Natural killer cell (primary cell): ENCODE measurements around the gene JPH4. TPM values are rescaled to one million over a fixed set of nuclear protein-coding genes. Genes with fewer than 3 reads are reported as not detected.

ENCODE experiments used
- ATAC-seq, 3 donors: fragments of 150-1000 bp in 2 of 3; fragments of 200-7000 bp in 1 of 3; cut with Tn5 transposase; 1 replicate in 1 of 3; 2 replicates in 2 of 3; pipeline ENCODE4 v1.10.0; 2021; ENCODE audit warnings: mild to moderate bottlenecking in 2 of 3, moderate library complexity in 2 of 3
- DNase-seq, 2 donors: peaks; one replicate each; pipeline versions ENCODE4 v3.0.0 to v3.0.0-alpha.2; 2013 to 2021; ENCODE audit warnings: mixed read lengths in 1 of 2
- H3K27ac ChIP-seq: one replicate; pipeline ENCODE4 v1.5.1; 2013; ENCODE audit warnings: mild to moderate bottlenecking, low read length
- H3K27me3 ChIP-seq: one replicate; pipeline ENCODE4 v1.6.1; 2013; ENCODE audit warnings: low read length; ENCODE audit not compliant: control insufficient read depth, insufficient read depth
- H3K36me3 ChIP-seq: one replicate; pipeline ENCODE4 v1.6.1; 2013; ENCODE audit warnings: low read length; ENCODE audit not compliant: control insufficient read depth, insufficient read depth
- H3K4me1 ChIP-seq: one replicate; pipeline ENCODE4 v1.6.1; 2013; ENCODE audit warnings: low read length; ENCODE audit not compliant: control insufficient read depth, insufficient read depth
- H3K4me3 ChIP-seq: one replicate; pipeline ENCODE4 v1.5.1; 2013; ENCODE audit warnings: low read length
- H3K9me3 ChIP-seq: one replicate; pipeline ENCODE4 v1.6.1; 2013; ENCODE audit warnings: low read length; ENCODE audit not compliant: control insufficient read depth, insufficient read depth
- H3K27ac Mint-ChIP-seq, 2 donors: one replicate each; pipeline ENCODE4 v1.8.0; 2022; ENCODE audit warnings: mild to moderate bottlenecking in 2 of 2, mixed read lengths in 2 of 2, moderate library complexity in 1 of 2
- H3K27me3 Mint-ChIP-seq, 2 donors: one replicate each; pipeline ENCODE4 v1.8.0; 2022; ENCODE audit warnings: low read depth in 2 of 2, mixed read lengths in 2 of 2
- H3K36me3 Mint-ChIP-seq: one replicate; pipeline ENCODE4 v1.8.0; 2022; ENCODE audit warnings: mixed read lengths
- H3K4me1 Mint-ChIP-seq, 2 donors: one replicate each; pipeline ENCODE4 v1.8.0; 2022; ENCODE audit warnings: mixed read lengths in 2 of 2
- H3K4me3 Mint-ChIP-seq: one replicate; pipeline ENCODE4 v1.8.0; 2022; ENCODE audit warnings: mild to moderate bottlenecking, moderate library complexity, mixed read lengths
- H3K9me3 Mint-ChIP-seq, 2 donors: one replicate each; pipeline ENCODE4 v1.8.0; 2022; ENCODE audit warnings: mixed read lengths in 2 of 2
- WGBS: methylation state at CpG from one replicate; pipeline ENCODE4 v1.1.7; 2013; ENCODE audit warnings: missing lambda C conversion rate; ENCODE audit not compliant: insufficient coverage; 5-methylcytosine and 5-hydroxymethylcytosine counted together
- intact Hi-C: fragments of 100-400 bp; cut with micrococcal nuclease; formaldehyde crosslinking; loops from one replicate; pipeline ENCODE4 v1.14.2; 2022
- total RNA-seq, 4 donors: library from RNA; stranded (reverse); fragments of 120-200 nt in 1 of 4; gene quantifications; one replicate each; pipeline versions ENCODE4 v1.2.3 to v1.2.4, GENCODE V29; 2013 to 2022
- TF ChIP-seq, protein P1 (sequence below): fragments of 200-600 bp; IDR thresholded peaks from one replicate; pipeline ENCODE4 v1.8.0; 2022; ENCODE audit warnings: antibody characterized with exemption

Gene JPH4
- total RNA-seq, 3 donors from 2014 or later (not counting 1 experiment from before 2014, with no cell fraction given), result 0.25 TPM; not detected in 2

DNA sequence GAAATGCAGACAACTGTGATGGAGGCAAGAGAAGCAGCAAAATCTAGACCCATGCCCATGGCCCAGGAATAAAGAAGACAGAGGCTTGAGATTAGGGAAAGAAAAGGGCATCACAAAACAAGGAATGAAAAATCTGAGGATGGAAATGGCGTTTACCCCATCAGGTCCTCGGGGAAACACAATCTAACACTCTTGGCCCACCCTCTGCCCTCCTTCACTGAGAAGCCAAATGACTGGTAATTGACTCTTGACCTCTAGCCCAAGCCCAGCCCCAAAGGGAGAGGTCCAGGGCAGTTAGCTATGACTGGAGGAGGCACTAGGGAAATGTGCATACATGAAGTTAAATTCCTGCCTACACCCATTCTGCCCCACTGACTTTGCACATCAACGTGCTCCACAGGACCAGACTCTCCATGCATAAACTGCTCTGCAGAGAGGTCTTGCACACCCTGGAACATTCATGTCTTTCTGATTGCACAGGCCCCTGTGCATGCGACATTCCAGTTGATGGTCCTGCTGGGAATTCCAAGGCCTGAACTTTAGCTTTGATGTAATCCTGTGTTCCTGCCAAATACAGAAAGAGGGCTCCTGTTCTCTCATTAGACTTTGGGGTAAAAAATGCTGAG is 32.7 kb downstream of the JPH4 start:
- TF ChIP-seq, protein P1, sequence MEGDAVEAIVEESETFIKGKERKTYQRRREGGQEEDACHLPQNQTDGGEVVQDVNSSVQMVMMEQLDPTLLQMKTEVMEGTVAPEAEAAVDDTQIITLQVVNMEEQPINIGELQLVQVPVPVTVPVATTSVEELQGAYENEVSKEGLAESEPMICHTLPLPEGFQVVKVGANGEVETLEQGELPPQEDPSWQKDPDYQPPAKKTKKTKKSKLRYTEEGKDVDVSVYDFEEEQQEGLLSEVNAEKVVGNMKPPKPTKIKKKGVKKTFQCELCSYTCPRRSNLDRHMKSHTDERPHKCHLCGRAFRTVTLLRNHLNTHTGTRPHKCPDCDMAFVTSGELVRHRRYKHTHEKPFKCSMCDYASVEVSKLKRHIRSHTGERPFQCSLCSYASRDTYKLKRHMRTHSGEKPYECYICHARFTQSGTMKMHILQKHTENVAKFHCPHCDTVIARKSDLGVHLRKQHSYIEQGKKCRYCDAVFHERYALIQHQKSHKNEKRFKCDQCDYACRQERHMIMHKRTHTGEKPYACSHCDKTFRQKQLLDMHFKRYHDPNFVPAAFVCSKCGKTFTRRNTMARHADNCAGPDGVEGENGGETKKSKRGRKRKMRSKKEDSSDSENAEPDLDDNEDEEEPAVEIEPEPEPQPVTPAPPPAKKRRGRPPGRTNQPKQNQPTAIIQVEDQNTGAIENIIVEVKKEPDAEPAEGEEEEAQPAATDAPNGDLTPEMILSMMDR, result no peak
- Histone ChIP-seq H3K9me3 (no peaks in the 10 kb centered on the region), H3K4me1 (peaks cover 5% of the 10 kb centered on the region), H3K27me3 (peaks cover 6% of the 10 kb centered on the region), H3K36me3 (no peaks in the 10 kb centered on the region), H3K27ac (no peak overlapping the region), H3K4me3 (no peak overlapping the region)
- H3K4me1 Mint-ChIP-seq, result peaks cover 0 to 4% of the 10 kb centered on the region in 2 donors
- intact Hi-C loops, result no loop called here
- no peak overlapping the region for H3K4me3 Mint-ChIP-seq
- no peaks in the 10 kb centered on the region for H3K27me3 Mint-ChIP-seq
- H3K27ac Mint-ChIP-seq, result no peak overlapping the region
- no peaks in the 10 kb centered on the region for H3K36me3 Mint-ChIP-seq
- ATAC-seq (no peak), DNase-seq (no peak)
- H3K9me3 Mint-ChIP-seq, result no peaks in the 10 kb centered on the region
- 97% methylated on average over 4 of the region's 4 CpGs for WGBS

DNA sequence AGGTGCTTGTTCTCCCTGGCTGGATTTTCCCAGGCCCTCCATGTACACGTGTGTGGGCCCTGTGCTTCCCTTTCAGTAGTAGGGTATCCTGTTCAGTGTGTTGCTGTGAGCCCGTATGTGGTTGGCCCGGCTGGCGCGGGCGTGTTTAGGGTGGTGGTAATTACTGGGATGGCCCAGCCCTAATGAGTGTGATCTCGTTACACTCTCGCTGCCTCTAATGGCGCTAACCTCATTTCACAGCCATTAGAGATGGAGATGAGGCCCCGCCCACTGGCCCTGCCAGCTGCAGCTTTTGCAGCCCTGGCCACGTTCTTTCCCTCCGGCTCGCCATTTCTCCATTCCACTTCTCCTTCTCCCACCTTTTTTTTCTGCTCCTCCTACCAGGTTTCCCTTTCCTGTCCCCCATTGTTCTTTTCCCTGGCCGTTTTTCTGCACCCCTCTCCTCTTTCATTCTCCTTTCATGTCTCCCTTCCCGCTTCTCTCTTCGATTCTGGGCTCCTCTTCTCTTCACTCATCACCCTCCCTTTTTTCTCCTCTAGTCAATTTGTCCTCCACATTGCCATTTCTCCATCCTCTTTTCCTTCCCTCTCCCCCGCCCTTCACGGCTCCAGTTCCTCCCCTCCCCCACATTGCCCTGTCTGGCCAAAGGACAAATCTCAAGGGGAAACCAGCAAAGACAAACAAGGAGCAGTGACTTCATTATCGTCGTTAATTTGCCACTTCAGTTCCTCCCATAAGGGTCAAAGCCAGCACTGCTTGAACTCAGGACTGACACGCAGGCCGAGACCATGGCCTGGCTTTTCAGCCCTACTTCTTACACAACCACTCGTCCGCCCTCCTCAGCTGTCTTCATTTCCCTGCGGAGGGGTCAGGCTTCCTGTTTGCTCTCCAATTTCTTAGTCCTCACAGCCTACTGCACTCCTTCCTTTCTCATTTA is 33.8 kb downstream of the JPH4 start:
- Histone ChIP-seq H3K4me1 (no peaks in the 10 kb centered on the region), H3K27ac (no peak overlapping the region), H3K4me3 (no peak overlapping the region), H3K36me3 (no peaks in the 10 kb centered on the region), H3K9me3 (no peaks in the 10 kb centered on the region), H3K27me3 (no peaks in the 10 kb centered on the region)
- Mint-ChIP-seq H3K36me3 (no peaks in the 10 kb centered on the region), H3K4me1 (peaks cover 0 to 4% of the 10 kb centered on the region in 2 donors), H3K4me3 (no peak overlapping the region), H3K27ac (no peak overlapping the region), H3K9me3 (no peaks in the 10 kb centered on the region), H3K27me3 (no peaks in the 10 kb centered on the region)
- TF ChIP-seq, protein P1, result no peak
- no peak for DNase-seq
- 79% methylated on average over 25 of the region's 25 CpGs for WGBS
- intact Hi-C loops, result no loop called here
- ATAC-seq, result no peak

DNA sequence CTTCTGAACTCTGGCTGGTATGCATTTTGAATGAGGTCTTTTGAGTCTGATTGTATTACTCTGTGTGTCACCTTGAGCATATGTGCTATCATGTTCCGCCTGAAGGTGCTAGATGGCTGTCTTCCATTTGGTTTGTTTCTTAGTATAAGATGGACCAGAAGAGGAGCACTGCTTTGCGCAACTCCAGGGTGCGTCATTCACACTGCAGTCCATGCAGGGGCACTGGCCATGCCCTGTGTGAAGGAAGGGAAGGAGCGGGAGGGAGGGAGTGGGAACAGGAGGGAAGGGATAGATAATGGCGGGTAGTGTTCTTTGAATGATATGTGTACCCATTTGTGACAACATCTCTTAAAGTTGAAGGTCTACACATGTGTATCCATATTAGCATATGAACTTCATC is 35.2 kb downstream of the JPH4 start:
- H3K4me1 ChIP-seq, result no peaks in the 10 kb centered on the region
- no peaks in the 10 kb centered on the region for H3K27me3 ChIP-seq
- no peaks in the 10 kb centered on the region for H3K27me3 Mint-ChIP-seq
- no peaks in the 10 kb centered on the region for H3K36me3 ChIP-seq
- H3K4me3 Mint-ChIP-seq, result no peak overlapping the region
- no peaks in the 10 kb centered on the region for H3K9me3 ChIP-seq
- no peaks in the 10 kb centered on the region for H3K36me3 Mint-ChIP-seq
- TF ChIP-seq, protein P1, result no peak
- H3K27ac Mint-ChIP-seq, result no peak overlapping the region
- 92% methylated on average over 4 of the region's 5 CpGs for WGBS
- no peak overlapping the region for H3K4me3 ChIP-seq
- H3K9me3 Mint-ChIP-seq, result no peaks in the 10 kb centered on the region
- ATAC-seq, result no peak
- no peak overlapping the region for H3K27ac ChIP-seq
- no peak for DNase-seq
- intact Hi-C loops, result no loop called here
- H3K4me1 Mint-ChIP-seq, result peaks cover 0 to 4% of the 10 kb centered on the region in 2 donors
